ENCODE measurements around the gene ATXN7. TPM values are rescaled to one million over a fixed set of nuclear protein-coding genes. Genes with fewer than 3 reads are reported as not detected.

Gene ATXN7
- total RNA-seq, 1 experiment from 2014 or later = 3.6 TPM

DNA sequence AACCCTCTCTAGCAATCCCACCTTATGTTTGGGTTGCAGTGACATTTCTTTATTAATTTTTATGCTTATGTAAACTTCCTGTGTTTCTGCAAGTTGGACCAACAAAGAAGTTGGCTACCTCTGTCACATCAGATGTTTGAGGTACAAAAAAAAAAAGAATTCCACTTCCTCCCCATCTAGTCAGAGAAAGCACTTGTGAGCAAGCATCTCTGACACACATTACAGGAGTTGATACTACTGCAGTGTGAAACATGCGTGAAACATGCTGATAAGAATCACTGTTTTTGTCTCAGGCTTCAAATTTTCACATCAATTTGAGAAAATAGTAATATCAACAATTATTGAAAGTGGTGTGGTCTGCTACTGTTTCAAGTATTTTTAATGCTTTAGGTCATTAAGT, 47.2 kb downstream of the ATXN7 start:
- Histone ChIP-seq H2AFZ (ENCODE audit: low read length) (no peak overlapping the region), H3K4me2 (ENCODE audit: low read length) (peak overlapping the region; percentile 88), H4K20me1 (ENCODE audit: low read length) (peaks cover 4% of the 10 kb centered on the region; the same call in 1 of the 2 replicates), H3K36me3 (ENCODE audit: low read depth, low read length) (no peaks in the 10 kb centered on the region), H3K9me3 (ENCODE audit: low read length) (no peaks in the 10 kb centered on the region), H3K9ac (ENCODE audit: low read length) (peak overlapping the region; percentile 85), H3K27ac (ENCODE audit: low read length) (peak overlapping the region; percentile 78), H3K27me3 (ENCODE audit: low read length) (no peaks in the 10 kb centered on the region), H3K9me2 (replicated peaks; ENCODE audit: low read length) (no peaks in the 10 kb centered on the region), H3K4me3 (ENCODE audit: low read length) (peak overlapping the region; percentile 71), H3F3A (ENCODE audit: low read length, unreplicated experiment) (no peaks in the 10 kb centered on the region), H3K4me1 (ENCODE audit: insufficient read depth, low read length) (peaks cover 22% of the 10 kb centered on the region), H3K79me2 (ENCODE audit: low read length) (peaks cover 41% of the 10 kb centered on the region)
- TF ChIP-seq EZH2 (IDR thresholded peaks at IDR 0.05; ENCODE audit: low read length, unreplicated experiment) (no peak), EZH2phosphoT487 (IDR thresholded peaks at IDR 0.05; ENCODE audit: borderline replicate concordance, low read length) (no peak), CTCF (conservative IDR thresholded peaks at IDR 0.05; ENCODE audit: low read depth, low read length) (no peak)
- no peak for DNase-seq
- CTCF ChIA-PET = no interaction called here
- POLR2A ChIA-PET (ENCODE audit: unreplicated experiment) = no interaction called here
- intact Hi-C loops (cut with micrococcal nuclease) = loop anchor here (5.0 to 10.0 kb wide), 3 partner anchors 49 to 89 kb away; partner anchors contain the start of genes ATXN7 and THOC7
- ATAC-seq = no peak
- no TSS peak for BruUV-seq (replicated peaks)

GRCh38 chr3:63911509-63911872, 47.8 kb downstream of the ATXN7 start:
- peak overlapping the region; percentile 71 for H3K4me3 ChIP-seq (ENCODE audit: low read length)
- H3K9me3 ChIP-seq (ENCODE audit: low read length) = no peaks in the 10 kb centered on the region
- H3K36me3 ChIP-seq (ENCODE audit: low read depth, low read length) = peaks cover 4% of the 10 kb centered on the region
- no peaks in the 10 kb centered on the region for H3K9me2 ChIP-seq (replicated peaks; ENCODE audit: low read length)
- DNase-seq = no peak
- H3F3A ChIP-seq (ENCODE audit: low read length, unreplicated experiment) = no peaks in the 10 kb centered on the region
- no peak for TF ChIP-seq EZH2 (IDR thresholded peaks at IDR 0.05; ENCODE audit: low read length, unreplicated experiment)
- no peak for TF ChIP-seq CTCF (conservative IDR thresholded peaks at IDR 0.05; ENCODE audit: low read depth, low read length)
- TF ChIP-seq EZH2phosphoT487 (IDR thresholded peaks at IDR 0.05; ENCODE audit: borderline replicate concordance, low read length) = no peak
- ChIA-PET CTCF (no interaction called here), POLR2A (ENCODE audit: unreplicated experiment) (interaction anchor here (0.6 to 0.7 kb wide), 2 partner anchors 39 to 919 kb away, joined by 3 read pairs; no protein-coding TSS in a partner anchor)
- TSS peak; percentile 85 for BruUV-seq (replicated peaks)
- ATAC-seq = peak; percentile 21; the same call in 1 of the 2 replicates
- H3K27ac ChIP-seq (ENCODE audit: low read length) = peak overlapping the region; percentile 78
- H3K9ac ChIP-seq (ENCODE audit: low read length) = peak overlapping the region; percentile 85
- H3K79me2 ChIP-seq (ENCODE audit: low read length) = peaks cover 46% of the 10 kb centered on the region
- no peaks in the 10 kb centered on the region for H3K27me3 ChIP-seq (ENCODE audit: low read length)
- peaks cover 4% of the 10 kb centered on the region; the same call in 1 of the 2 replicates for H4K20me1 ChIP-seq (ENCODE audit: low read length)
- H3K4me2 ChIP-seq (ENCODE audit: low read length) = peak overlapping the region; percentile 88
- H2AFZ ChIP-seq (ENCODE audit: low read length) = peak overlapping the region; percentile 38; the same call in 1 of the 2 replicates
- intact Hi-C loops (cut with micrococcal nuclease) = loop anchor here (5.0 to 10.0 kb wide), 3 partner anchors 49 to 89 kb away; partner anchors contain the start of genes ATXN7 and THOC7
- H3K4me1 ChIP-seq (ENCODE audit: insufficient read depth, low read length) = peaks cover 22% of the 10 kb centered on the region
